NCI-H128 (cell line): Measurements from ENCODE around the gene CABLES2.

Experiments
- DNase-seq: peaks from one replicate; lab custom pipeline; 2025; ENCODE audit not compliant: unreplicated experiment; lab: John Stamatoyannopoulos, UW

CABLES2 gene

GRCh38 chr20:62350629-62351422 lies 56.3 kb downstream of the CABLES2 start:
- no peak for DNase-seq

GRCh38 chr20:62350098-62350628 lies 56.9 kb downstream of the CABLES2 start:
- no peak for DNase-seq

GRCh38 chr20:62349556-62350097 lies 57.5 kb downstream of the CABLES2 start:
- no peak for DNase-seq

GRCh38 chr20:62348604-62349003 lies 58.5 kb downstream of the CABLES2 start:
- DNase-seq, result no peak

- DNase-seq, result no peak
These were observed 59.6 kb downstream of the CABLES2 start for GRCh38 chr20:62347445-62347844.

- no peak for DNase-seq
These were observed 60.0 kb downstream of the CABLES2 start for GRCh38 chr20:62347151-62347404.

- DNase-seq, result no peak
These were observed 60.5 kb downstream of the CABLES2 start for GRCh38 chr20:62346398-62347150.

GRCh38 chr20:62345681-62346370 lies 61.3 kb downstream of the CABLES2 start:
- no peak for DNase-seq

- no peak for DNase-seq
These were observed 62.3 kb downstream of the CABLES2 start for GRCh38 chr20:62344782-62345181.

- DNase-seq, result no peak
These were observed 63.0 kb downstream of the CABLES2 start for GRCh38 chr20:62344092-62344491.

GRCh38 chr20:62342910-62343309 lies 64.2 kb downstream of the CABLES2 start:
- DNase-seq, result no peak

GRCh38 chr20:62339647-62340062 lies 67.4 kb downstream of the CABLES2 start:
- DNase-seq, result no peak
